GM23248 (cell line): ENCODE results near the gene TCOF1.

Experiments
- EZH2 ChIP-seq: fragments of 200-600 bp; sonication (generic); IDR thresholded peaks from 2 replicates; pipeline ENCODE4 v1.6.1; 2018; ENCODE audit warnings: antibody characterized with exemption, mild to moderate bottlenecking; ENCODE audit not compliant: insufficient read depth, poor library complexity, severe bottlenecking
- EZH2phosphoT487 ChIP-seq: fragments of 200-600 bp; sonication (generic); IDR thresholded peaks from 2 replicates; pipeline ENCODE4 v1.6.1; 2018; ENCODE audit warnings: antibody characterized with exemption, moderate library complexity, mild to moderate bottlenecking, low read depth; ENCODE audit not compliant: insufficient read depth

- TF ChIP-seq EZH2 = no peak
- no peak for TF ChIP-seq EZH2phosphoT487
These were observed 10.5 kb upstream of the TCOF1 start for GRCh38 chr5:150347003-150347402.
